ENCODE measurements around the gene SLC22A31. TPM values are rescaled to one million over a fixed set of nuclear protein-coding genes. Genes with fewer than 3 reads are reported as not detected.

The SLC22A31 gene
- total RNA-seq, 1 experiment from 2014 or later: 53.7 TPM

DNA sequence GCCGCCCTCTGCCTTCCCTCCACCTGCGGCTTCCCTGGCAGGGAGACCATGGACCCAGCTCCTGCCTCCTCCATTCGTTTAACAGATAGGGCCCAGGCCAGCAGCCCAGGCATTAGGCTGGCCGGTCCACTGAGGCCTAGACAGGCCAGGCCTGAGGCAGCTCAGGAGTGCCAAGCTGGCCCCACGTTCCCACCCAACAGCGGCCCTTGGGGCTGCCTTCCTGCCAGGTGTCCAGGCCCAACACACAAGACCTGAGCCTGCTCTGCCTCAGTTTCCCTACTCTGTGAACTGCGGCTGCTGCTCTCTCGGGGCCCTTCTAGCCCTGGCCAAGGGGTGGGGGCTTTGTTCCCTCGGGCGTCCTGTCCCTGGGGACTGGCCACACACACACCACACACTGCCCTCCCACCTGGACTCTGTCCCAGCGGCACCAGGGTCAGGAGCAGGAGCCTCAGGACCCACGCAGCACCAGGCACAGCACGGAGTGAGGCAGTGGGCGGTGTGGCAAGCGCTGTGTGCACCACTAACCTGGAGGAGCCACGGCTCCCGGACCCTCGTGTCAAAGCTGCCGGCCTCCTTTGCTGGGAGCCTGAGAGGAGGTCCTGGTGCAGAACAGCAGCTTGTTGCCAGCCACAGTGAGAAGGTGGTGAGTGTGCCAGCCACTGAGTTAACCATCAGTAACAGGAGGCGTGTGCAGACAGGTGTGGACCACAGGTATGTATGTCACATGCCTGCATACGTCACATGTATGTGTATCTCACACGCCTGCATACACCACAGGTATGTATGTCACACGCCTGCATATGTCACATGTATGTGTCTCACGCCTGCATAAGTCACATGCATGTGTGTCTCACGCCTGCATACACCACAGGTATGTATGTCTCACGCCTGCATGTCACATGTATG lies 43.3 kb downstream of the SLC22A31 start:
- H3K9ac ChIP-seq (ENCODE audit: low read length): no peak overlapping the region
- H4K20me1 ChIP-seq (ENCODE audit: insufficient read depth): no peaks in the 10 kb centered on the region
- POLR2A ChIA-PET: interaction anchor here (0.6 kb wide), 1 partner anchor 35 kb away, joined by 3 read pairs; no protein-coding TSS in a partner anchor
- RAD21 ChIA-PET (ENCODE audit: low non-redundant PET in 1 of 2, low total read pairs in 2 of 2, uncharacterized antibody in 2 of 2, unreplicated experiment in 2 of 2): no interaction called here
- no peaks in the 10 kb centered on the region for H3K79me2 ChIP-seq (ENCODE audit: insufficient read depth, low read length)
- H3K9me3 ChIP-seq (ENCODE audit: control insufficient read depth in 1 of 2, insufficient read depth in 1 of 2, low read depth in 1 of 2, low read length in 2 of 2): peaks cover 0 to 15% of the 10 kb centered on the region in 2 experiments; a peak in 1 of 4 replicates
- ATAC-seq (no peak), DNase-seq (ENCODE audit: low read depth, low spot score) (no peak)
- H2AFZ ChIP-seq (ENCODE audit: low read depth, low read length, poor library complexity, severe bottlenecking): no peak overlapping the region
- H3K4me1 ChIP-seq (ENCODE audit: control insufficient read depth in 1 of 2, insufficient read depth in 2 of 2, low read length in 2 of 2): peaks cover 0 to 15% of the 10 kb centered on the region in 2 experiments; a peak in 2 of 4 replicates
- no peak overlapping the region for H3K4me3 ChIP-seq (replicated peaks in 1 of 2; ENCODE audit: low read depth in 1 of 2, low read length in 2 of 2)
- H3K27ac ChIP-seq (ENCODE audit: low read depth, low read length): no peak overlapping the region; the same call in 1 of the 2 replicates
- no peaks in the 10 kb centered on the region for H3K9me2 ChIP-seq (ENCODE audit: insufficient read depth)
- no peaks in the 10 kb centered on the region for H3K27me3 ChIP-seq (ENCODE audit: insufficient read depth, low read length)
- no peak for TF ChIP-seq CEBPB (IDR thresholded peaks at IDR 0.05; ENCODE audit: low read depth)
- TF ChIP-seq EGR1 (IDR thresholded peaks at IDR 0.05; ENCODE audit: low read depth): no peak
- TF ChIP-seq, protein P1, sequence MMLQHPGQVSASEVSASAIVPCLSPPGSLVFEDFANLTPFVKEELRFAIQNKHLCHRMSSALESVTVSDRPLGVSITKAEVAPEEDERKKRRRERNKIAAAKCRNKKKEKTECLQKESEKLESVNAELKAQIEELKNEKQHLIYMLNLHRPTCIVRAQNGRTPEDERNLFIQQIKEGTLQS (IDR thresholded peaks at IDR 0.05): no peak
- no peak for TF ChIP-seq SIN3A (IDR thresholded peaks at IDR 0.05; ENCODE audit: low read depth)
- TF ChIP-seq, protein P2, sequence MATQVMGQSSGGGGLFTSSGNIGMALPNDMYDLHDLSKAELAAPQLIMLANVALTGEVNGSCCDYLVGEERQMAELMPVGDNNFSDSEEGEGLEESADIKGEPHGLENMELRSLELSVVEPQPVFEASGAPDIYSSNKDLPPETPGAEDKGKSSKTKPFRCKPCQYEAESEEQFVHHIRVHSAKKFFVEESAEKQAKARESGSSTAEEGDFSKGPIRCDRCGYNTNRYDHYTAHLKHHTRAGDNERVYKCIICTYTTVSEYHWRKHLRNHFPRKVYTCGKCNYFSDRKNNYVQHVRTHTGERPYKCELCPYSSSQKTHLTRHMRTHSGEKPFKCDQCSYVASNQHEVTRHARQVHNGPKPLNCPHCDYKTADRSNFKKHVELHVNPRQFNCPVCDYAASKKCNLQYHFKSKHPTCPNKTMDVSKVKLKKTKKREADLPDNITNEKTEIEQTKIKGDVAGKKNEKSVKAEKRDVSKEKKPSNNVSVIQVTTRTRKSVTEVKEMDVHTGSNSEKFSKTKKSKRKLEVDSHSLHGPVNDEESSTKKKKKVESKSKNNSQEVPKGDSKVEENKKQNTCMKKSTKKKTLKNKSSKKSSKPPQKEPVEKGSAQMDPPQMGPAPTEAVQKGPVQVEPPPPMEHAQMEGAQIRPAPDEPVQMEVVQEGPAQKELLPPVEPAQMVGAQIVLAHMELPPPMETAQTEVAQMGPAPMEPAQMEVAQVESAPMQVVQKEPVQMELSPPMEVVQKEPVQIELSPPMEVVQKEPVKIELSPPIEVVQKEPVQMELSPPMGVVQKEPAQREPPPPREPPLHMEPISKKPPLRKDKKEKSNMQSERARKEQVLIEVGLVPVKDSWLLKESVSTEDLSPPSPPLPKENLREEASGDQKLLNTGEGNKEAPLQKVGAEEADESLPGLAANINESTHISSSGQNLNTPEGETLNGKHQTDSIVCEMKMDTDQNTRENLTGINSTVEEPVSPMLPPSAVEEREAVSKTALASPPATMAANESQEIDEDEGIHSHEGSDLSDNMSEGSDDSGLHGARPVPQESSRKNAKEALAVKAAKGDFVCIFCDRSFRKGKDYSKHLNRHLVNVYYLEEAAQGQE (IDR thresholded peaks at IDR 0.05; ENCODE audit: low read depth): no peak
- TF ChIP-seq TCF7L2 (IDR thresholded peaks at IDR 0.05; ENCODE audit: borderline replicate concordance, extremely low read depth, insufficient read depth, insufficient read length): no peak
- no peak for TF ChIP-seq FOSL1 (IDR thresholded peaks at IDR 0.05; ENCODE audit: low read depth)
- no peak for TF ChIP-seq YY1 (IDR thresholded peaks at IDR 0.05; ENCODE audit: extremely low read depth, insufficient replicate concordance, low read depth, low read length)
- TF ChIP-seq ZNF274 (IDR thresholded peaks at IDR 0.05; ENCODE audit: low read depth, low read length): no peak
- TF ChIP-seq POLR2AphosphoS5 (IDR thresholded peaks at IDR 0.05; ENCODE audit: low read depth, low read length): no peak
- no peak for TF ChIP-seq RAD21 (IDR thresholded peaks at IDR 0.05; ENCODE audit: low read depth)
- TF ChIP-seq CBX3 (IDR thresholded peaks at IDR 0.05; ENCODE audit: low read depth): no peak
- TF ChIP-seq EZH2 (IDR thresholded peaks at IDR 0.05): no peak
- TF ChIP-seq, protein P3, sequence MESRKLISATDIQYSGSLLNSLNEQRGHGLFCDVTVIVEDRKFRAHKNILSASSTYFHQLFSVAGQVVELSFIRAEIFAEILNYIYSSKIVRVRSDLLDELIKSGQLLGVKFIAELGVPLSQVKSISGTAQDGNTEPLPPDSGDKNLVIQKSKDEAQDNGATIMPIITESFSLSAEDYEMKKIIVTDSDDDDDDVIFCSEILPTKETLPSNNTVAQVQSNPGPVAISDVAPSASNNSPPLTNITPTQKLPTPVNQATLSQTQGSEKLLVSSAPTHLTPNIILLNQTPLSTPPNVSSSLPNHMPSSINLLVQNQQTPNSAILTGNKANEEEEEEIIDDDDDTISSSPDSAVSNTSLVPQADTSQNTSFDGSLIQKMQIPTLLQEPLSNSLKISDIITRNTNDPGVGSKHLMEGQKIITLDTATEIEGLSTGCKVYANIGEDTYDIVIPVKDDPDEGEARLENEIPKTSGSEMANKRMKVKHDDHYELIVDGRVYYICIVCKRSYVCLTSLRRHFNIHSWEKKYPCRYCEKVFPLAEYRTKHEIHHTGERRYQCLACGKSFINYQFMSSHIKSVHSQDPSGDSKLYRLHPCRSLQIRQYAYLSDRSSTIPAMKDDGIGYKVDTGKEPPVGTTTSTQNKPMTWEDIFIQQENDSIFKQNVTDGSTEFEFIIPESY (IDR thresholded peaks at IDR 0.05; ENCODE audit: extremely low read depth, insufficient replicate concordance, low read length): no peak
- no peak for TF ChIP-seq ZFX (IDR thresholded peaks at IDR 0.05)
- TF ChIP-seq, protein P4, sequence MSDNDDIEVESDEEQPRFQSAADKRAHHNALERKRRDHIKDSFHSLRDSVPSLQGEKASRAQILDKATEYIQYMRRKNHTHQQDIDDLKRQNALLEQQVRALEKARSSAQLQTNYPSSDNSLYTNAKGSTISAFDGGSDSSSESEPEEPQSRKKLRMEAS (IDR thresholded peaks at IDR 0.05): no peak
- no peak for TF ChIP-seq SP1 (IDR thresholded peaks at IDR 0.05; ENCODE audit: low read depth)
- TF ChIP-seq, protein P5, sequence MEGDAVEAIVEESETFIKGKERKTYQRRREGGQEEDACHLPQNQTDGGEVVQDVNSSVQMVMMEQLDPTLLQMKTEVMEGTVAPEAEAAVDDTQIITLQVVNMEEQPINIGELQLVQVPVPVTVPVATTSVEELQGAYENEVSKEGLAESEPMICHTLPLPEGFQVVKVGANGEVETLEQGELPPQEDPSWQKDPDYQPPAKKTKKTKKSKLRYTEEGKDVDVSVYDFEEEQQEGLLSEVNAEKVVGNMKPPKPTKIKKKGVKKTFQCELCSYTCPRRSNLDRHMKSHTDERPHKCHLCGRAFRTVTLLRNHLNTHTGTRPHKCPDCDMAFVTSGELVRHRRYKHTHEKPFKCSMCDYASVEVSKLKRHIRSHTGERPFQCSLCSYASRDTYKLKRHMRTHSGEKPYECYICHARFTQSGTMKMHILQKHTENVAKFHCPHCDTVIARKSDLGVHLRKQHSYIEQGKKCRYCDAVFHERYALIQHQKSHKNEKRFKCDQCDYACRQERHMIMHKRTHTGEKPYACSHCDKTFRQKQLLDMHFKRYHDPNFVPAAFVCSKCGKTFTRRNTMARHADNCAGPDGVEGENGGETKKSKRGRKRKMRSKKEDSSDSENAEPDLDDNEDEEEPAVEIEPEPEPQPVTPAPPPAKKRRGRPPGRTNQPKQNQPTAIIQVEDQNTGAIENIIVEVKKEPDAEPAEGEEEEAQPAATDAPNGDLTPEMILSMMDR (IDR thresholded peaks at IDR 0.05 in 2 of 3, conservative IDR thresholded peaks at IDR 0.05 in 1 of 3; ENCODE audit: borderline replicate concordance in 1 of 3, insufficient read depth in 1 of 3, low read depth in 2 of 3, low read length in 2 of 3): no peak
- no peak overlapping the region for H3K4me2 ChIP-seq (ENCODE audit: low read length)
- H3K36me3 ChIP-seq (ENCODE audit: control insufficient read depth in 1 of 2, insufficient read depth in 2 of 2, low read length in 2 of 2): peaks cover 0 to 2% of the 10 kb centered on the region in 2 experiments; a peak in 1 of 4 replicates
- BruUV-seq (replicated peaks): no TSS peak
- CTCF ChIA-PET: no interaction called here
- intact Hi-C loops (cut with micrococcal nuclease): no loop called here

Measured in HCT116 (cell line).